ENCODE results near the gene CLVS2.

Gene CLVS2

GRCh38 chr6:123118811-123119210 is 122.8 kb downstream of the CLVS2 start:
- H3K27ac ChIP-seq: no peak overlapping the region
- TF ChIP-seq ZFX (IDR thresholded peaks at IDR 0.05) (no peak), CTCF (conservative IDR thresholded peaks at IDR 0.05) (no peak)

Measured in C4-2B (cell line).